SK-N-DZ (cell line): ENCODE data around the gene RRAS.
"Not testable (repeated sequence)": the region's sequence is repeated elsewhere in the genome, so short reads cannot be mapped to it uniquely, and the experiment has no call there.

Source experiments
- DNase-seq: peaks from one replicate; pipeline ENCODE4 v3.0.0-alpha.2; 2015; ENCODE audit warnings: low spot score

The RRAS gene

GRCh38 chr19:49632576-49632975 is 7.4 kb downstream of the RRAS start:
- DNase-seq = no peak

GRCh38 chr19:49631610-49632192 is 8.2 kb downstream of the RRAS start:
- DNase-seq = no peak

GRCh38 chr19:49631014-49631588 is 8.8 kb downstream of the RRAS start:
- no peak for DNase-seq

- no peak for DNase-seq
Measured at GRCh38 chr19:49629659-49630058, 10.3 kb downstream of the RRAS start.

- DNase-seq = no peak
Measured at GRCh38 chr19:49626226-49626625, 13.7 kb downstream of the RRAS start.

GRCh38 chr19:49624967-49625910 is 14.7 kb downstream of the RRAS start:
- DNase-seq = no peak

- DNase-seq = not testable (repeated sequence)
Measured at GRCh38 chr19:49617860-49618259, 22.1 kb downstream of the RRAS start.

- DNase-seq = no peak
Measured at GRCh38 chr19:49616945-49617344, 23.0 kb downstream of the RRAS start.

GRCh38 chr19:49616532-49616931 is 23.4 kb downstream of the RRAS start:
- DNase-seq = no peak

GRCh38 chr19:49615861-49616260 is 24.1 kb downstream of the RRAS start:
- DNase-seq = no peak

- DNase-seq = no peak
Measured at GRCh38 chr19:49614096-49614833, 25.7 kb downstream of the RRAS start.

GRCh38 chr19:49613374-49613773 is 26.6 kb downstream of the RRAS start:
- DNase-seq = no peak

GRCh38 chr19:49609499-49610092 is 30.3 kb downstream of the RRAS start:
- DNase-seq = no peak

- DNase-seq = no peak
Measured at GRCh38 chr19:49605605-49606004, 34.3 kb downstream of the RRAS start.

GRCh38 chr19:49602806-49603205 is 37.1 kb downstream of the RRAS start:
- DNase-seq = no peak

- DNase-seq = no peak
Measured at GRCh38 chr19:49601482-49602038, 38.4 kb downstream of the RRAS start.

- no peak for DNase-seq
Measured at GRCh38 chr19:49599378-49600295, 40.3 kb downstream of the RRAS start.

GRCh38 chr19:49597703-49597974 is 42.3 kb downstream of the RRAS start:
- no peak for DNase-seq

- no peak for DNase-seq
Measured at GRCh38 chr19:49596954-49597702, 42.8 kb downstream of the RRAS start.

- no peak for DNase-seq
Measured at GRCh38 chr19:49596407-49596806, 43.5 kb downstream of the RRAS start.
